B cell (primary cell): ENCODE results near the gene BAG2. TPM values are rescaled to one million over a fixed set of nuclear protein-coding genes. Genes with fewer than 3 reads are reported as not detected.

Experiments used
- ATAC-seq: fragments of 200-7000 bp; cut with Tn5 transposase; one replicate; pipeline ENCODE4 v1.10.0; 2021; ENCODE audit warnings: low read depth, mild to moderate bottlenecking, moderate number of reproducible peaks, moderate library complexity
- CTCF ChIA-PET: fragments of 350-600 bp; sonication (Branson Sonifier 250); formaldehyde crosslinking; loops from one replicate; lab custom pipeline; 2021; ENCODE audit warnings: antibody characterized with exemption, inconsistent platforms; lab: Charles Lee
- POLR2A ChIA-PET: fragments of 350-600 bp; sonication (Branson Sonifier 250); formaldehyde crosslinking; loops from one replicate; lab custom pipeline; 2021; ENCODE audit warnings: antibody characterized with exemption; lab: Charles Lee
- DNase-seq: peaks from one replicate; pipeline ENCODE4 v3.0.0; 2013
- H2AFZ ChIP-seq: 2 replicates; pipeline ENCODE4 v1.6.1; 2012; ENCODE audit warnings: mild to moderate bottlenecking, low read depth, low read length; ENCODE audit not compliant: insufficient read depth, poor library complexity, severe bottlenecking
- H3K27ac ChIP-seq, 2 donors: 1 replicate in 1 of 2; 2 replicates in 1 of 2; pipeline ENCODE4 v1.5.1; 2012 to 2013; ENCODE audit warnings: low read length in 2 of 2, mild to moderate bottlenecking in 2 of 2, moderate library complexity in 1 of 2
- H3K27me3 ChIP-seq, 4 experiments: fragments of 200-600 bp in 1 of 4; sonication (generic) in 1 of 4; replicated peaks in 1 of 4; 1 replicate in 2 of 4; 2 replicates in 2 of 4; pipeline versions ENCODE4 v1.6.1 to v1.7.0; 2013 to 2016; ENCODE audit warnings: low read length in 3 of 4, mild to moderate bottlenecking in 2 of 4, mixed read lengths in 1 of 4, moderate library complexity in 1 of 4; ENCODE audit not compliant: insufficient read depth in 4 of 4, control insufficient read depth in 3 of 4; ENCODE audit errors: control extremely low read depth in 1 of 4
- H3K36me3 ChIP-seq, 2 experiments: replicated peaks in 1 of 2; 1 replicate in 1 of 2; 2 replicates in 1 of 2; pipeline versions ENCODE4 v1.6.1 to v1.7.1; 2013; ENCODE audit warnings: low read length in 1 of 2; ENCODE audit not compliant: insufficient read depth in 2 of 2, control insufficient read depth in 1 of 2; ENCODE audit errors: control extremely low read depth in 1 of 2, extremely low read depth in 1 of 2
- H3K4me1 ChIP-seq, 2 donors: fragments of 200-600 bp in 1 of 2; sonication (generic) in 1 of 2; 1 replicate in 1 of 2; 2 replicates in 1 of 2; pipeline versions ENCODE4 v1.5.1 to v1.6.1; 2013 to 2017; ENCODE audit warnings: low read length in 2 of 2; ENCODE audit not compliant: control insufficient read depth in 2 of 2, insufficient read depth in 2 of 2
- H3K4me2 ChIP-seq: replicated peaks from 2 replicates; pipeline ENCODE3; 2012; ENCODE audit warnings: mild to moderate bottlenecking, low read depth, low read length; ENCODE audit not compliant: poor library complexity, severe bottlenecking
- H3K4me3 ChIP-seq, 5 experiments: fragments of 200-600 bp in 1 of 5; sonication (generic) in 1 of 5; 1 replicate in 3 of 5; 2 replicates in 2 of 5; pipeline versions ENCODE4 v1.5.1 to v1.7.0; 2011 to 2016; ENCODE audit warnings: low read length in 4 of 5, mild to moderate bottlenecking in 4 of 5, low read depth in 2 of 5, control low read depth in 1 of 5, moderate library complexity in 1 of 5; ENCODE audit not compliant: insufficient read depth in 1 of 5; ENCODE audit errors: control extremely low read depth in 1 of 5, extremely low read depth in 1 of 5
- H3K79me2 ChIP-seq: fragments of 200-600 bp; sonication (generic); one replicate; pipeline ENCODE4 v1.6.0; 2016; ENCODE audit warnings: low read length; ENCODE audit not compliant: control insufficient read depth, insufficient read depth
- H3K9ac ChIP-seq: fragments of 200-600 bp; sonication (generic); 2 replicates; pipeline ENCODE4 v1.6.1; 2017; ENCODE audit warnings: mild to moderate bottlenecking, low read length, moderate library complexity
- H3K9me3 ChIP-seq, 3 donors: one replicate each; pipeline versions ENCODE4 v1.6.1 to v1.7.1; 2013; ENCODE audit warnings: low read length in 2 of 3; ENCODE audit not compliant: control insufficient read depth in 2 of 3, insufficient read depth in 1 of 3; ENCODE audit errors: control extremely low read depth in 1 of 3
- H4K20me1 ChIP-seq: 2 replicates; pipeline ENCODE4 v1.6.0; 2012; ENCODE audit warnings: mild to moderate bottlenecking, low read length; ENCODE audit not compliant: insufficient read depth, control insufficient read depth, poor library complexity, severe bottlenecking
- H3K27ac Mint-ChIP-seq: one replicate; pipeline ENCODE4 v1.8.0; 2021; ENCODE audit warnings: mixed read lengths
- H3K27me3 Mint-ChIP-seq: one replicate; pipeline ENCODE4 v1.8.0; 2021; ENCODE audit warnings: mixed read lengths
- H3K4me1 Mint-ChIP-seq: one replicate; pipeline ENCODE4 v1.8.0; 2021; ENCODE audit warnings: mixed read lengths
- H3K4me3 Mint-ChIP-seq: one replicate; pipeline ENCODE4 v1.8.0; 2021; ENCODE audit warnings: mixed read lengths
- H3K9me3 Mint-ChIP-seq: one replicate; pipeline ENCODE4 v1.8.0; 2022; ENCODE audit warnings: mixed read lengths; ENCODE audit not compliant: insufficient read depth
- CTCF ChIP-seq: fragments of 200-600 bp; IDR thresholded peaks from one replicate; pipeline ENCODE4 v1.8.0; 2022; ENCODE audit warnings: antibody characterized with exemption, mild to moderate bottlenecking
- EZH2 ChIP-seq: IDR thresholded peaks from 2 replicates; pipeline ENCODE4 v1.6.1; 2012; ENCODE audit warnings: borderline replicate concordance, low read depth, mild to moderate bottlenecking, moderate library complexity, low read length; ENCODE audit not compliant: insufficient read depth, poor library complexity, severe bottlenecking
- WGBS: methylation state at CpG from one replicate; pipeline ENCODE4 v1.1.5; 2013; ENCODE audit warnings: missing lambda C conversion rate; ENCODE audit not compliant: insufficient coverage; 5-methylcytosine and 5-hydroxymethylcytosine counted together
- intact Hi-C: fragments of 100-400 bp; cut with micrococcal nuclease; formaldehyde crosslinking; loops from one replicate; pipeline ENCODE4 v1.10.0; 2022
- polyA plus RNA-seq: library from polyadenylated mRNA; depleted of rRNA; stranded (reverse); fragments of >200 nt; gene quantifications from 2 replicates; pipeline ENCODE4 v1.2.3, GENCODE V29; 2012
- total RNA-seq, 2 donors: library from RNA; stranded (reverse); fragments of 120-200 nt in 1 of 2; gene quantifications; 1 replicate in 1 of 2; 2 replicates in 1 of 2; pipeline versions ENCODE4 v1.2.3 to v1.2.4, GENCODE V29; 2013 to 2022

BAG2 gene
- total and polyA plus RNA-seq, 2 donors (not counting 1 experiment from before 2014, with no cell fraction given) = 1.5 to 4.7 TPM

GRCh38 chr6:57135885-57136284, 36.2 kb upstream of the BAG2 start:
- H3K27ac Mint-ChIP-seq = no peak overlapping the region
- DNase-seq (no peak), ATAC-seq (no peak)
- TF ChIP-seq CTCF (no peak), EZH2 (no peak)
- Histone ChIP-seq H3K9ac (no peak overlapping the region), H3K4me1 (no peaks in the 10 kb centered on the region), H3K9me3 (no peaks in the 10 kb centered on the region), H3K27me3 (no peaks in the 10 kb centered on the region), H3K4me3 (no peak overlapping the region), H3K27ac (no peak overlapping the region), H4K20me1 (no peaks in the 10 kb centered on the region), H3K36me3 (peaks cover 0 to 37% of the 10 kb centered on the region in 2 experiments), H3K4me2 (no peak overlapping the region), H3K79me2 (no peaks in the 10 kb centered on the region), H2AFZ (no peak overlapping the region)
- no peaks in the 10 kb centered on the region for H3K9me3 Mint-ChIP-seq
- H3K4me3 Mint-ChIP-seq = no peak overlapping the region
- intact Hi-C loops = no loop called here
- ChIA-PET CTCF (no interaction called here), POLR2A (no interaction called here)
- H3K4me1 Mint-ChIP-seq = no peaks in the 10 kb centered on the region
- WGBS = no CpG with 5 or more reads among the region's 1 CpG
- H3K27me3 Mint-ChIP-seq = no peaks in the 10 kb centered on the region

GRCh38 chr6:57137350-57137749, 34.8 kb upstream of the BAG2 start:
- Histone ChIP-seq H3K27ac (no peak overlapping the region), H3K27me3 (no peaks in the 10 kb centered on the region), H2AFZ (no peak overlapping the region), H4K20me1 (no peaks in the 10 kb centered on the region), H3K36me3 (peaks cover 0 to 45% of the 10 kb centered on the region in 2 experiments), H3K9me3 (no peaks in the 10 kb centered on the region), H3K4me3 (no peak overlapping the region), H3K4me2 (no peak overlapping the region), H3K4me1 (no peaks in the 10 kb centered on the region), H3K9ac (no peak overlapping the region), H3K79me2 (no peaks in the 10 kb centered on the region)
- H3K27ac Mint-ChIP-seq = no peak overlapping the region
- no peak for TF ChIP-seq EZH2
- no peak for TF ChIP-seq CTCF
- no peaks in the 10 kb centered on the region for H3K27me3 Mint-ChIP-seq
- no CpG with 5 or more reads among the region's 2 CpGs for WGBS
- POLR2A ChIA-PET = no interaction called here
- H3K4me1 Mint-ChIP-seq = no peaks in the 10 kb centered on the region
- ATAC-seq = no peak
- H3K9me3 Mint-ChIP-seq = peaks cover 2% of the 10 kb centered on the region
- CTCF ChIA-PET = no interaction called here
- DNase-seq = no peak
- intact Hi-C loops = no loop called here
- no peak overlapping the region for H3K4me3 Mint-ChIP-seq
